22Rv1 (cell line): ENCODE measurements around the gene SYNE4.

ENCODE experiments used
- ZFX ChIP-seq: fragments of 450-650 bp; IDR thresholded peaks from 2 replicates; pipeline ENCODE4 v1.6.1; 2017; ENCODE audit warnings: antibody characterized with exemption, borderline replicate concordance
- TF ChIP-seq, protein P1 (sequence below): fragments of 450-650 bp; IDR thresholded peaks from 2 replicates; pipeline ENCODE4 v1.5.1; 2017; ENCODE audit warnings: mild to moderate bottlenecking

DNA sequence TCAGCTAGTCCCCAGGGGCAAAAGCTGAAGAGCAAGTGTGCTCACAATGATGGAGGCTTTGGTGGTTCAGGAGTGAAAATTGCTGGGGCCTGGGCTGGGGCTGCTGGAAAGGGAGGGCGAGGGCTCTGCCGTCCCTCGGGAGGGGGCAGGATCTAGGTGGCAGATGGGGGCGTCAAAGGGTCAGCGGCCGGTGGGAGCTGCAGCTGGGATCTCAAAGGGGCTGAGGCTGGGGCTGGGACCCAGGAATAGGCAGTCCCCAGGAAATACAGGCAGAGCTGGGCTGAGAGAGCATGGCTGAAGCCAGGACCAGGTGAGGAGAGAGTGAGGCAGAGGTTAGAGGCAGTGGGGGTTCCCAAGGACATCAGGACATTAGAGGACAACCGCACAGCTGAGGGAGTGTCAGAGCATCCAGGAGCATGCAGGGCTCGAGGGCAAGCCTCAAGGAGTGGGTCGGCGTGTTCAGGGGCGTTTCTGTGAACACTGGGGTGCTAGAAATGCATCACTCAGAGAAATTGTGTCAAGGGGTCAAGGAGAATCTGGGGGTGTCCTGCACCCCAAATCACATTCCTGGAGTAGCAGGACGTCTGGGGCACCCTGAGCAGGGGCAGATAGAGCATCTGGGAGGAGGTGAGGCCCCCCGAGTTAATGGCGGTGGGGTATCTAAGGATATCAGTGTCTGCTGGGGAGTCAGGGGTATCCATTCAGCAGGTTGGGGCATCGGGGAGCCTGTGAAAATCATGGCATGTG is 1.2 kb upstream of the SYNE4 start:
- TF ChIP-seq, protein P1, sequence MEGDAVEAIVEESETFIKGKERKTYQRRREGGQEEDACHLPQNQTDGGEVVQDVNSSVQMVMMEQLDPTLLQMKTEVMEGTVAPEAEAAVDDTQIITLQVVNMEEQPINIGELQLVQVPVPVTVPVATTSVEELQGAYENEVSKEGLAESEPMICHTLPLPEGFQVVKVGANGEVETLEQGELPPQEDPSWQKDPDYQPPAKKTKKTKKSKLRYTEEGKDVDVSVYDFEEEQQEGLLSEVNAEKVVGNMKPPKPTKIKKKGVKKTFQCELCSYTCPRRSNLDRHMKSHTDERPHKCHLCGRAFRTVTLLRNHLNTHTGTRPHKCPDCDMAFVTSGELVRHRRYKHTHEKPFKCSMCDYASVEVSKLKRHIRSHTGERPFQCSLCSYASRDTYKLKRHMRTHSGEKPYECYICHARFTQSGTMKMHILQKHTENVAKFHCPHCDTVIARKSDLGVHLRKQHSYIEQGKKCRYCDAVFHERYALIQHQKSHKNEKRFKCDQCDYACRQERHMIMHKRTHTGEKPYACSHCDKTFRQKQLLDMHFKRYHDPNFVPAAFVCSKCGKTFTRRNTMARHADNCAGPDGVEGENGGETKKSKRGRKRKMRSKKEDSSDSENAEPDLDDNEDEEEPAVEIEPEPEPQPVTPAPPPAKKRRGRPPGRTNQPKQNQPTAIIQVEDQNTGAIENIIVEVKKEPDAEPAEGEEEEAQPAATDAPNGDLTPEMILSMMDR, result no peak
- no peak for TF ChIP-seq ZFX
